Breast epithelium (tissue), 4 donors: ENCODE measurements around the gene GPC5. TPM values are rescaled to one million over a fixed set of nuclear protein-coding genes. Genes with fewer than 3 reads are reported as not detected.
"Not testable (repeated sequence)": the region's sequence is repeated elsewhere in the genome, so short reads cannot be mapped to it uniquely, and the experiment has no call there.

Experiments used
- DNase-seq, 2 donors: peaks; one replicate each; pipeline ENCODE4 v3.0.0-alpha.2; 2019; ENCODE audit warnings: low spot score in 2 of 2
- H3K27ac ChIP-seq, 2 donors: fragments of 200-600 bp; sonication (generic) in 1 of 2; one replicate each; pipeline ENCODE4 v1.5.1; 2016 to 2019; ENCODE audit warnings: mild to moderate bottlenecking in 1 of 2
- H3K27me3 ChIP-seq, 2 donors: fragments of 200-600 bp; sonication (generic) in 1 of 2; one replicate each; pipeline versions ENCODE4 v1.5.1 to v1.6.0; 2017 to 2019; ENCODE audit warnings: control low read depth in 1 of 2, mild to moderate bottlenecking in 1 of 2
- H3K36me3 ChIP-seq: fragments of 200-600 bp; one replicate; pipeline ENCODE4 v1.5.1; 2019
- H3K4me1 ChIP-seq, 2 donors: fragments of 200-600 bp; sonication (generic); one replicate each; pipeline ENCODE4 v1.5.1; 2016 to 2019; ENCODE audit warnings: control low read depth in 1 of 2
- H3K4me3 ChIP-seq, 3 donors: fragments of 200-600 bp; sonication (generic); 1 replicate in 2 of 3; 2 replicates in 1 of 3; pipeline ENCODE4 v1.5.1; 2016 to 2019; ENCODE audit warnings: mild to moderate bottlenecking in 3 of 3, moderate library complexity in 2 of 3
- H3K9me3 ChIP-seq, 2 donors: fragments of 200-600 bp; sonication (generic) in 1 of 2; one replicate each; pipeline ENCODE4 v1.5.1; 2016 to 2019; ENCODE audit warnings: control low read depth in 1 of 2
- CTCF ChIP-seq, 3 donors: fragments of 450-650 bp; IDR thresholded peaks; one replicate each; pipeline ENCODE4 v1.5.1; 2016 to 2017; ENCODE audit warnings: antibody characterized with exemption in 3 of 3, mild to moderate bottlenecking in 3 of 3, moderate library complexity in 3 of 3
- POLR2A ChIP-seq: fragments of 450-650 bp; IDR thresholded peaks from one replicate; pipeline ENCODE4 v1.6.1; 2016; ENCODE audit warnings: antibody characterized with exemption, mild to moderate bottlenecking, moderate library complexity
- POLR2AphosphoS5 ChIP-seq, 3 donors: sonication (generic); formaldehyde crosslinking; IDR thresholded peaks; one replicate each; pipeline ENCODE4 v1.6.1; 2017; ENCODE audit warnings: antibody characterized with exemption in 3 of 3
- intact Hi-C: fragments of 100-400 bp; cut with DNase I; formaldehyde crosslinking; loops from one replicate; pipeline ENCODE4 v1.15.1; 2023; ENCODE audit warnings: low total_unique reads
- total RNA-seq, 3 donors: library from RNA; depleted of rRNA; stranded (reverse); fragments of >200 nt; gene quantifications; one replicate each; pipeline ENCODE4 v1.1.0, GENCODE V29; 2016

The GPC5 gene
- total RNA-seq, 3 donors from 2014 or later, result 0.88 to 0.98 TPM; not detected in 1

GRCh38 chr13:92679602-92680001 lies 1281.2 kb downstream of the GPC5 start:
- TF ChIP-seq POLR2A (no peak), CTCF (IDR thresholded peaks at IDR 0.05) (no peak), POLR2AphosphoS5 (IDR thresholded peaks at IDR 0.05) (no peak)

GRCh38 chr13:92681239-92681638 lies 1282.8 kb downstream of the GPC5 start:
- Histone ChIP-seq H3K27me3 (no peaks in the 10 kb centered on the region), H3K4me3 (no peak overlapping the region), H3K27ac (no peak overlapping the region), H3K9me3 (no peaks in the 10 kb centered on the region), H3K36me3 (no peaks in the 10 kb centered on the region), H3K4me1 (no peaks in the 10 kb centered on the region)
- intact Hi-C loops, result no loop called here
- DNase-seq, result no peak
- no peak for TF ChIP-seq POLR2A
- TF ChIP-seq CTCF (IDR thresholded peaks at IDR 0.05), result no peak
- no peak for TF ChIP-seq POLR2AphosphoS5 (IDR thresholded peaks at IDR 0.05)

More at GRCh38 chr13:92679602-92680001, 1281.2 kb downstream of the GPC5 start:
- Histone ChIP-seq H3K27ac (no peak overlapping the region), H3K36me3 (no peaks in the 10 kb centered on the region), H3K4me1 (no peaks in the 10 kb centered on the region), H3K4me3 (no peak overlapping the region), H3K27me3 (no peaks in the 10 kb centered on the region), H3K9me3 (no peaks in the 10 kb centered on the region)
- no peak for DNase-seq
- intact Hi-C loops, result no loop called here

- H3K4me1 ChIP-seq, result no peaks in the 10 kb centered on the region
- H3K27ac ChIP-seq, result no peak overlapping the region
- DNase-seq, result no peak
- no peaks in the 10 kb centered on the region for H3K9me3 ChIP-seq
- intact Hi-C loops, result no loop called here
- TF ChIP-seq POLR2AphosphoS5 (IDR thresholded peaks at IDR 0.05), result no peak
- TF ChIP-seq POLR2A, result no peak
- TF ChIP-seq CTCF (IDR thresholded peaks at IDR 0.05), result no peak
- H3K36me3 ChIP-seq, result no peaks in the 10 kb centered on the region
- H3K27me3 ChIP-seq, result no peaks in the 10 kb centered on the region
- no peak overlapping the region for H3K4me3 ChIP-seq
Observed at GRCh38 chr13:92682832-92683517, 1284.6 kb downstream of the GPC5 start.

- intact Hi-C loops, result no loop called here
- H3K4me3 ChIP-seq, result no peak overlapping the region
- no peak for TF ChIP-seq CTCF (IDR thresholded peaks at IDR 0.05)
- no peak for TF ChIP-seq POLR2A
- no peaks in the 10 kb centered on the region for H3K36me3 ChIP-seq
- DNase-seq, result no peak
- H3K27me3 ChIP-seq, result no peaks in the 10 kb centered on the region
- no peak overlapping the region for H3K27ac ChIP-seq
- H3K9me3 ChIP-seq, result peaks cover 0 to 10% of the 10 kb centered on the region in 2 donors
- no peaks in the 10 kb centered on the region for H3K4me1 ChIP-seq
Observed at GRCh38 chr13:92694047-92694446, 1295.6 kb downstream of the GPC5 start.

- H3K9me3 ChIP-seq, result peaks cover 0 to 10% of the 10 kb centered on the region in 2 donors
- intact Hi-C loops, DNase-seq, H3K4me3 ChIP-seq, H3K27ac ChIP-seq, H3K27me3 ChIP-seq, H3K36me3 ChIP-seq, H3K4me1 ChIP-seq: not testable (repeated sequence)
Observed at GRCh38 chr13:92695827-92696226, 1297.4 kb downstream of the GPC5 start.
